HG02840 (cell line): ENCODE results near the gene CEP89.
"Not testable (repeated sequence)": the region's sequence is repeated elsewhere in the genome, so short reads cannot be mapped to it uniquely, and the experiment has no call there.

Experiments used
- ATAC-seq: cut with Tn5 transposase; IDR thresholded peaks from one replicate; pipeline ENCODE4 v1.9.1; 2021; ENCODE audit warnings: mild to moderate bottlenecking, moderate library complexity, moderate number of reproducible peaks; ENCODE audit not compliant: unreplicated experiment, low FRiP score

Gene CEP89

GRCh38 chr19:32901504-32902161 lies 70.1 kb downstream of the CEP89 start:
- ATAC-seq = no peak

GRCh38 chr19:32896516-32897214 lies 75.1 kb downstream of the CEP89 start:
- no peak for ATAC-seq

- no peak for ATAC-seq
Measured at GRCh38 chr19:32895384-32895783, 76.4 kb downstream of the CEP89 start.

GRCh38 chr19:32891609-32892008 lies 80.1 kb downstream of the CEP89 start:
- ATAC-seq = no peak

GRCh38 chr19:32890841-32891240 lies 80.9 kb downstream of the CEP89 start:
- ATAC-seq = no peak

GRCh38 chr19:32890326-32890725 lies 81.4 kb downstream of the CEP89 start:
- no peak for ATAC-seq

GRCh38 chr19:32889137-32889934 lies 82.4 kb downstream of the CEP89 start:
- no peak for ATAC-seq

- no peak for ATAC-seq
Measured at GRCh38 chr19:32887572-32888215, 84.1 kb downstream of the CEP89 start.

- no peak for ATAC-seq
Measured at GRCh38 chr19:32886241-32886640, 85.5 kb downstream of the CEP89 start.

GRCh38 chr19:32885255-32885654 lies 86.5 kb downstream of the CEP89 start:
- not testable (repeated sequence) for ATAC-seq

GRCh38 chr19:32881766-32882165 lies 90.0 kb downstream of the CEP89 start:
- ATAC-seq = no peak

GRCh38 chr19:32880622-32881021 lies 91.1 kb downstream of the CEP89 start:
- no peak for ATAC-seq

GRCh38 chr19:32879741-32880140 lies 92.0 kb downstream of the CEP89 start:
- no peak for ATAC-seq

- ATAC-seq = no peak
Measured at GRCh38 chr19:32878988-32879387, 92.8 kb downstream of the CEP89 start.

GRCh38 chr19:32877977-32878745 lies 93.6 kb downstream of the CEP89 start:
- no peak for ATAC-seq

- no peak for ATAC-seq
Measured at GRCh38 chr19:32877323-32877912, 94.3 kb downstream of the CEP89 start.

GRCh38 chr19:32876919-32877285 lies 94.9 kb downstream of the CEP89 start:
- no peak for ATAC-seq

- ATAC-seq = no peak
Measured at GRCh38 chr19:32876236-32876918, 95.4 kb downstream of the CEP89 start.

- ATAC-seq = no peak
Measured at GRCh38 chr19:32875428-32875827, 96.3 kb downstream of the CEP89 start.
